Measurements from ENCODE around the gene CHST8. TPM values are rescaled to one million over a fixed set of nuclear protein-coding genes. Genes with fewer than 3 reads are reported as not detected.

Gene CHST8
- polyA plus RNA-seq, 1 of the 3 experiments (the other 2 are of a cell fraction), result 0.05 TPM

GRCh38 chr19:33627962-33628839 is 6.4 kb downstream of the CHST8 start:
- H3K79me2 ChIP-seq (ENCODE audit: insufficient read depth), result no peaks in the 10 kb centered on the region
- no peaks in the 10 kb centered on the region for H3K9me3 ChIP-seq
- H3K9me2 ChIP-seq, result no peaks in the 10 kb centered on the region
- DNase-seq, result no peak
- no peak overlapping the region for H3K9ac ChIP-seq
- ChIA-PET CTCF (interaction anchor here (0.5 to 1.8 kb wide), 4 partner anchors 60 to 212 kb away, joined by 3 to 6 read pairs (median 6); no protein-coding TSS in a partner anchor), POLR2A (no interaction called here)
- H3K27me3 ChIP-seq (ENCODE audit: insufficient read depth), result peaks cover 5% of the 10 kb centered on the region; the same call in 1 of the 2 replicates
- H3K4me1 ChIP-seq (ENCODE audit: control insufficient read depth in 1 of 2, insufficient read depth in 2 of 2, low read depth in 1 of 2, low read length in 1 of 2), result peaks cover 0 to 15% of the 10 kb centered on the region in 2 experiments; a peak in 1 of 4 replicates
- no peak overlapping the region for H3K27ac ChIP-seq (ENCODE audit: low read depth in 2 of 2, low read length in 1 of 2)
- 39% methylated on average over 8 of the region's 12 CpGs for WGBS (ENCODE audit: low lambda C conversion rate)
- no peak overlapping the region for H2AFZ ChIP-seq (ENCODE audit: low read depth)
- no peaks in the 10 kb centered on the region for H3K36me3 ChIP-seq (replicated peaks in 1 of 2; ENCODE audit: control insufficient read depth in 1 of 2, insufficient read depth in 2 of 2, low read length in 1 of 2)
- H3K4me3 ChIP-seq (ENCODE audit: low read depth in 2 of 2, low read length in 1 of 2), result no peak overlapping the region
- no peak overlapping the region for H3K4me2 ChIP-seq
- TF ChIP-seq IRF3 (IDR thresholded peaks at IDR 0.05; ENCODE audit: low read depth, low read length), result no peak
- no peaks in the 10 kb centered on the region for H3F3A ChIP-seq (replicated peaks; ENCODE audit: insufficient read depth)
- H4K20me1 ChIP-seq (ENCODE audit: insufficient read depth), result no peaks in the 10 kb centered on the region

GRCh38 chr19:33628921-33629825 is 7.4 kb downstream of the CHST8 start:
- POLR2A ChIA-PET, result no interaction called here
- Histone ChIP-seq H3F3A (replicated peaks; ENCODE audit: insufficient read depth) (no peaks in the 10 kb centered on the region), H3K9ac (no peak overlapping the region), H3K4me3 (ENCODE audit: low read depth in 2 of 2, low read length in 1 of 2) (no peak overlapping the region), H3K27ac (ENCODE audit: low read depth in 2 of 2, low read length in 1 of 2) (no peak overlapping the region), H2AFZ (ENCODE audit: low read depth) (no peak overlapping the region), H3K79me2 (ENCODE audit: insufficient read depth) (no peaks in the 10 kb centered on the region), H3K4me2 (no peak overlapping the region), H4K20me1 (ENCODE audit: insufficient read depth) (no peaks in the 10 kb centered on the region), H3K4me1 (ENCODE audit: control insufficient read depth in 1 of 2, insufficient read depth in 2 of 2, low read depth in 1 of 2, low read length in 1 of 2) (peaks cover 0 to 10% of the 10 kb centered on the region in 2 experiments; a peak in 1 of 4 replicates), H3K9me2 (no peaks in the 10 kb centered on the region), H3K27me3 (ENCODE audit: insufficient read depth) (no peaks in the 10 kb centered on the region; the same call in 1 of the 2 replicates), H3K36me3 (replicated peaks in 1 of 2; ENCODE audit: control insufficient read depth in 1 of 2, insufficient read depth in 2 of 2, low read length in 1 of 2) (no peaks in the 10 kb centered on the region), H3K9me3 (no peaks in the 10 kb centered on the region)
- CTCF ChIA-PET, result interaction anchor here (1.1 to 1.8 kb wide), 7 partner anchors 9 to 213 kb away, joined by 3 to 6 read pairs (median 5); no protein-coding TSS in a partner anchor
- 34% methylated on average over 10 of the region's 13 CpGs for WGBS (ENCODE audit: low lambda C conversion rate)
- no peak for DNase-seq
- no peak for TF ChIP-seq CHD2 (IDR thresholded peaks at IDR 0.05; ENCODE audit: low read length, partially characterized antibody)
- TF ChIP-seq SMC3 (IDR thresholded peaks at IDR 0.05; ENCODE audit: low read depth, low read length), result no peak
- no peak for TF ChIP-seq FOXM1 (IDR thresholded peaks at IDR 0.05; ENCODE audit: low read depth)
- no peak for TF ChIP-seq RCOR1 (IDR thresholded peaks at IDR 0.05; ENCODE audit: low read length)
- TF ChIP-seq USF1 (IDR thresholded peaks at IDR 0.05; ENCODE audit: borderline replicate concordance, low read depth), result no peak
- no peak for TF ChIP-seq SIN3A (IDR thresholded peaks at IDR 0.05; ENCODE audit: borderline replicate concordance, low read depth, low read length)
- TF ChIP-seq EP300 (IDR thresholded peaks at IDR 0.05; ENCODE audit: borderline replicate concordance in 1 of 2, low read depth in 1 of 2, low read length in 1 of 2), result no peak
- no peak for TF ChIP-seq FOXJ3 (CRISPR knock-in tag; IDR thresholded peaks at IDR 0.05)
- no peak for TF ChIP-seq REST (IDR thresholded peaks at IDR 0.05; ENCODE audit: low read depth, low read length)
- no peak for TF ChIP-seq PBX3 (IDR thresholded peaks at IDR 0.05)
- no peak for TF ChIP-seq EZH2phosphoT487 (IDR thresholded peaks at IDR 0.05; ENCODE audit: borderline replicate concordance, low read depth)
- TF ChIP-seq RAD21 (IDR thresholded peaks at IDR 0.05; ENCODE audit: low read length), result no peak
- TF ChIP-seq TEAD4 (IDR thresholded peaks at IDR 0.05; ENCODE audit: borderline replicate concordance, insufficient read depth), result no peak
- no peak for TF ChIP-seq FOSL2 (IDR thresholded peaks at IDR 0.05; ENCODE audit: borderline replicate concordance, low read depth)
- TF ChIP-seq POLR2AphosphoS5 (IDR thresholded peaks at IDR 0.05; ENCODE audit: low read depth, low read length), result no peak

Measured in SK-N-SH (cell line).